Activated T-cell treated with anti-CD3 and anti-CD28 coated beads for 1 hour (primary cell): ENCODE data around the gene ZNF469.

Experiments
- DNase-seq: peaks from one replicate; pipeline ENCODE4 v3.0.0-alpha.2; 2020; ENCODE audit warnings: low read depth

Gene ZNF469

DNA sequence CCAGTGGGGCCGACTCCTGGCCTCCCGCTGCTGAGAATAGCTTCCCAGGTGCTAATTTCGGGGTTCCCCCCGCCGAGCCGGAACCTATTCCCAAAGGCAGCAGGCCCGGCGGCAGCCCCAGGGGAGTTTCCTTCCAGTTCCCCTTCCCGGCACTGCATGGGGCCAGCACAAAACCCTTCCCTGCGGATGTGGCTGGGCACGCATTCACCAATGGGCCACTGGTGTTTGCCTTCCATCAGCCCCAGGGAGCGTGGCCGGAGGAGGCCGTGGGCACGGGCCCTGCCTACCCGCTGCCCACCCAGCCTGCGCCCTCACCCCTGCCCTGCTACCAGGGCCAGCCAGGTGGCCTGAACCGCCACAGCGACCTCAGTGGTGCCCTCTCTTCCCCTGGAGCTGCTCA, 45.4 kb downstream of the ZNF469 start:
- DNase-seq, result no peak

DNA sequence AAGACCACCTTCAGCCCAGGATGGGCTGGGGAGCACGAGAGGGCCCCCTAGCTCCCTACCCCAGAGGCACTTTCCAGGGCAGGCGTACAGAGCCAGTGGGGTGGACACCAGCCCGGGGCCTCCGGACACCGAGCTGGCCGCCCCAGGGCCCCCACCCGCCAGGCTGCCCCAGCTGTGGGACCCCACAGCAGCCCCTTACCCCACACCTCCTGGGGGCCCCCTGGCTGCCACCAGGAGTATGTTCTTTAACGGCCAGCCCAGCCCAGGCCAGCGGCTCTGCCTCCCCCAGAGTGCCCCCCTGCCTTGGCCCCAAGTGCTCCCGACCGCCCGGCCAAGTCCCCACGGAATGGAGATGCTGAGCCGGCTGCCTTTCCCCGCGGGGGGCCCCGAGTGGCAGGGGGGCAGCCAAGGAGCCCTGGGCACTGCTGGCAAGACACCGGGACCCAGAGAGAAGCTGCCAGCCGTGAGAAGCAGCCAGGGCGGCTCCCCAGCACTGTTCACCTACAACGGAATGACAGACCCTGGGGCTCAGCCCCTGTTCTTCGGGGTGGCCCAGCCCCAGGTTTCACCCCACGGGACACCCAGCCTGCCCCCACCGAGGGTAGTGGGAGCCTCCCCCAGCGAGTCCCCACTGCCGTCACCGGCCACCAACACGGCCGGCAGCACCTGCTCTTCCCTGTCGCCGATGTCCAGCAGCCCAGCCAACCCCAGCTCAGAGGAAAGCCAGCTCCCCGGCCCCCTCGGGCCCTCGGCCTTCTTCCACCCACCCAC, 46.0 kb downstream of the ZNF469 start:
- DNase-seq, result no peak

DNA sequence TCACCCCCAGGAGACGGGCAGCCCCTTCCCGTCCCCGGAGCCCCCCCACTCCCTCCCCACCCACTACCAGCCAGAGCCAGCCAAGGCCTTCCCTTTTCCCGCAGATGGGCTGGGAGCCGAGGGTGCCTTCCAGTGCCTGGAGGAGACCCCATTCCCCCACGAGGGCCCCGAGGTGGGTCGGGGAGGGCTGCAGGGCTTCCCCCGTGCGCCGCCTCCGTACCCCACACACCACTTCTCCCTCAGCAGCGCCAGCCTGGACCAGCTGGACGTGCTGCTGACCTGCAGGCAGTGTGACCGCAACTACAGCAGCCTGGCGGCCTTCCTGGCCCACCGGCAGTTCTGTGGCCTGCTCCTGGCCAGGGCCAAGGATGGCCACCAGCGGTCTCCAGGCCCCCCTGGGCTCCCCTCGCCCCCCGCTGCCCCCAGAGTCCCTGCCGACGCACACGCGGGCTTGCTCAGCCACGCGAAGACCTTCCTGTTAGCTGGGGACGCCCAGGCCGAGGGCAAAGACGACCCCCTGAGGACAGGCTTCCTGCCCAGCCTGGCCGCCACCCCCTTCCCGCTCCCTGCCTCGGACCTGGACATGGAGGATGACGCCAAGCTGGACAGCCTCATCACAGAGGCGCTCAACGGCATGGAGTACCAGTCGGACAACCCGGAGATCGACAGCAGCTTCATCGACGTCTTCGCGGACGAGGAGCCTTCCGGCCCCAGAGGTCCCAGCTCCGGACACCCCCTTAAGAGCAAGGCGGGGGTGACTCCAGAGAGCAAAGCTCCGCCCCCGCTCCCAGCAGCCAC, 46.8 kb downstream of the ZNF469 start:
- no peak for DNase-seq

DNA sequence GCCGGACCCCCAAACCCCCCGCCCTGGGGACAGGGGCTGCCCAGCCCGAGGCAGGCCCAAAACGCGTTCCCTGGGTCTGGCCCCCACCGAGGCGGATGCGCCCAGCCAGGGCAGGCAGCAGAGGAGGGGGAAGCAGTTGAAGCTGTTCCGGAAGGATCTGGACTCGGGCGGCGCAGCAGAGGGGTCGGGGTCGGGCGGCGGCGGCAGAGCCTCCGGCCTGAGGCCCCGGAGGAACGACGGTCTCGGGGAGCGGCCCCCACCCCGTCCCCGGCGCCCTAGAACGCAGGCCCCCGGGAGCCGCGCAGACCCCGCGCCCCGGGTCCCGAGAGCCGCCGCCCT, 47.4 kb downstream of the ZNF469 start:
- no peak for DNase-seq

DNA sequence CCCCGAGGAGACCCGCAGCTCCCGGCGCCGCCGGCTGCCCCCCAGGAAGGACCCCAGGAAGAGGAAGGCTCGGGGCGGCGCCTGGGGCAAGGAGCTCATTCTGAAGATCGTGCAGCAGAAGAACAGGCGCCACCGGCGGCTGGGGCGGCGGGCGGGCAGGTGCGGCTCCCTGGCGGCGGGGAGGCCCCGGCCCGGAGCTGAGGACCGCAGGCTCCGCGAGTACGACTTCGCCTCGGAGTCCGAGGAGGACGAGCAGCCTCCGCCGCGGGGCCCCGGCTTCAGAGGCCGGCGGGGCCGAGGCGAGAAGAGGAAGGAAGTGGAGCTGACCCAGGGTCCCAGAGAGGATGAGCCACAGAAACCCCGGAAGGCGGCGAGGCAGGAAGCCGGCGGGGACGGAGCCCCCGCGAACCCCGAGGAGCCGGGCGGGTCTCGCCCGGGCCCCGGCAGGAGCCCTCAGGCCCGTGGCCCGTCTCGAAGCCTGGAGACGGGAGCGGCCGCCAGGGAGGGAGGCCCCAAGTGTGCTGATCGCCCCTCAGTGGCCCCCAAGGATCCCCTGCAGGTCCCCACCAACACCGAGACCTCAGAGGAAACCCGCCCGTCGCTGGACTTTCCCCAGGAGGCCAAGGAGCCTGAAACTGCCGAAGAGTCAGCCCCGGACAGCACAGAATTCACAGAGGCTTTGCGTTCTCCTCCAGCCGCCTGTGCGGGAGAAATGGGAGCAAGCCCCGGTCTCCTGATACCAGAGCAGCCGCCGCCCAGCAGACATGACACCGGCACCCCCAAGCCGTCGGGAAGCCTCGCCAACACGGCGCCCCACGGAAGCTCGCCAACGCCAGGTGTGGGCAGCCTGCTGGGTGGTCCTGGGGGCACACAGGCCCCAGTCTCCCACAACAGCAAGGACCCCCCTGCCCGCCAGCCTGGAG, 48.0 kb downstream of the ZNF469 start:
- peak; percentile 29 for DNase-seq

DNA sequence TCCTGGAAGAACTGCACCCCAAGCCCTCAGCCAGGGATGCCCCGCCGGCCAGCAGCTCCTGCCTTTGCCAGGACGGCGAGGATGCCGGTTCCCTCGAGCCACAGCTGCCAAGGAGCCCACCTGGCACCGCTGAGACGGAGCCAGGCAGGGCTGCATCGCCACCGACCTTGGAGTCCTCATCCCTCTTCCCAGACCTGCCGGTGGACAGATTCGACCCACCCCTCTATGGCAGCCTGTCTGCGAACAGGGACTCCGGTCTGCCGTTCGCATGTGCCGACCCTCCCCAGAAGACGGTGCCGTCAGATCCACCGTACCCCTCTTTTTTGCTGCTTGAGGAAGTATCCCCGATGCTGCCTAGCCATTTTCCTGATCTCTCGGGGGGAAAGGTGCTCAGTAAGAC, 48.9 kb downstream of the ZNF469 start:
- no peak for DNase-seq

DNA sequence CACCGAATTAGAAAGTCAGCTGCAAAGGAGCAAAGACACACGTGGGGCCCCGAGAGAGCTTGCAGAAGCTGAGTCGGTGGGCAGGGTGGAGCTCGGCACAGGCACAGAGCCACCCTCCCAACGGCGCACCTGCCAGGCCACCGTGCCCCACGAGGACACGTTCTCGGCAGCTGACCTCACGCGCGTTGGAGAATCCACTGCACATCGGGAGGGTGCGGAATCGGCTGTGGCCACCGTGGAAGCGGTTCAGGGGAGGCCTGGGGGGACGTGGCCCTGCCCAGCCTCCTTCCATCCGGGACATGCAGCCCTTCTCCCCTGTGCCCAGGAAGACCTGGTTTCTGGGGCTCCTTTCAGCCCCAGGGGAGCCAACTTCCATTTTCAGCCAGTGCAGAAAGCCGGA, 49.4 kb downstream of the ZNF469 start:
- DNase-seq, result no peak
